Stimulated activated CD8-positive, alpha-beta memory T cell treated with anti-CD3 and anti-CD28 coated beads, Interleukin-4, amount 100 ng/mL, for 24 hours (primary cell): ENCODE results near the gene PRR3.

ENCODE experiments used
- DNase-seq: peaks from one replicate; pipeline ENCODE4 v3.0.0-alpha.2; 2020; ENCODE audit warnings: low read depth

PRR3 gene

GRCh38 chr6:30571762-30572082 is 14.6 kb downstream of the PRR3 start:
- no peak for DNase-seq

- no peak for DNase-seq
Observed at GRCh38 chr6:30572148-30572547, 15.1 kb downstream of the PRR3 start.

GRCh38 chr6:30573113-30573512 is 16.0 kb downstream of the PRR3 start:
- no peak for DNase-seq

DNA sequence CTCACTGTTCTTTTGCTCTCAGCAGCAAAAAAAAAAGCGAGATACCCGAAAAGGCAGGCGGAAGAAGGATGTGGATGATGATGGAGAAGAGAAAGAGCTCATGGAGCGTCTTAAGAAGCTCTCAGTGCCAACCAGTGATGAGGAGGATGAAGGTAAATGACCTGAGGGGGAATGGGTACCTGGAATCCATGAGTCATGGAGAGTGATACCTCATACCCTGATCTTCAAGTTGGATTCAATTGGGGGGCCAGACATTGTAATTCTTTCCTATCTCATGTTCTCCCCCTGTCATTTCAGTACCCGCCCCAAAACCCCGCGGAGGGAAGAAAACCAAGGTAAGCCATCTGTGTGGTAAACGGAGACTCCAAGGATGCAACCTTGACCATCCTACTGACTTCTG is 21.0 kb downstream of the PRR3 start:
- no peak for DNase-seq

DNA sequence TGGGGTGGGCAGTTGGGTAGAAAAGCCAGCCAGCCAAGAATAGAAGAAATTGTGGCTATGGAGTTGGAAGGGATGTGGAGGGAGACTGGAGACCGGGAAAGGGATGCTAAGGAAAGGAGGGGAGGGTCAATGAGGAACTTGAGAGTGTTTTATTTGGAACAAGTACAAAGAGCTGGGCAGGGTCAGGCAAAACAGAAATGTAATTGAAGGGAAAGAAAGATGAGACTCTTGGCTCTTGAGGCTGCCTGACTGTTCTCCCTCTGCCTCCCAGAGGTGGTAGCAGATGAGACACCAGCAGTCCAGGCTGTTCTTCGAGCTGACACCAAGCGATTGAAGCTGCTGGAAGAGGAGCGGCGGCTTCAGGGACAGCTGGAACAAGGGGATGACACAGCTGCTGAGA is 26.8 kb downstream of the PRR3 start:
- no peak for DNase-seq

DNA sequence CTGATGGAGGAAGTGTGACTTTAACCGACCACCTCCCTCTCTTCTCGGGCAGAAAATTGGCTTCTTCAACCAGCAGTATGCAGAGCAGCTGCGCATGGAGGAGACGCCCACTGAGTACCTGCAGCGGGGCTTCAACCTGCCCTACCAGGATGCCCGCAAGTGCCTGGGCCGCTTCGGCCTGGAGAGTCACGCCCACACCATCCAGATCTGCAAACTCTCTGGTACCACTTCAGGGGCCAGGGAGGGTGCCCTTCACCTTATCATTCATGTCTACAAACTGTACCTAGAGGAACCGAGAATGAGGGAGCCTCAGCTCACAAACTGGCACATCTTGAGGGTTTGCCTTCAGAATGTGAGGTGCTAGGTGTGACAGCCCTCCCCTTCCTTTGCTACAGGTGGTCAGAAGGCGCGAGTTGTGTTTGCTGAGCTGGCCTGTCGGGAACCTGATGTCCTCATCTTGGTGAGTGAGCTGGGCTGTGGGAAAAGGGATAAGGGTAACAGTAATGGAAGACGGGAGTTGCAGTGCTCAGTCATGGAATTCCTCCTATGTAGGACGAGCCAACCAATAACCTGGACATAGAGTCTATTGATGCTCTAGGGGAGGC is 32.8 kb downstream of the PRR3 start:
- DNase-seq = no peak

DNA sequence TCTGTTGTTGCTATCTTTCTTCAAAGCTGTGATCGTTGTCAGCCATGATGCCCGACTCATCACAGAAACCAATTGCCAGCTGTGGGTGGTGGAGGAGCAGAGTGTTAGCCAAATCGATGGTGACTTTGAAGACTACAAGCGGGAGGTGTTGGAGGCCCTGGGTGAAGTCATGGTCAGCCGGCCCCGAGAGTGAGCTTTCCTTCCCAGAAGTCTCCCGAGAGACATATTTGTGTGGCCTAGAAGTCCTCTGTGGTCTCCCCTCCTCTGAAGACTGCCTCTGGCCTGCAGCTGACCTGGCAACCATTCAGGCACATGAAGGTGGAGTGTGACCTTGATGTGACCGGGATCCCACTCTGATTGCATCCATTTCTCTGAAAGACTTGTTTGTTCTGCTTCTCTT is 33.4 kb downstream of the PRR3 start:
- DNase-seq = no peak

- no peak for DNase-seq
Observed at GRCh38 chr6:30591008-30591407, 33.9 kb downstream of the PRR3 start.

- DNase-seq = no peak
Observed at GRCh38 chr6:30592287-30592686, 35.2 kb downstream of the PRR3 start.

GRCh38 chr6:30597315-30598144 is 40.4 kb downstream of the PRR3 start:
- peak; percentile 60 for DNase-seq

GRCh38 chr6:30598912-30599624 is 42.0 kb downstream of the PRR3 start:
- DNase-seq = no peak

- DNase-seq = no peak
Observed at GRCh38 chr6:30599625-30600324, 42.7 kb downstream of the PRR3 start.

DNA sequence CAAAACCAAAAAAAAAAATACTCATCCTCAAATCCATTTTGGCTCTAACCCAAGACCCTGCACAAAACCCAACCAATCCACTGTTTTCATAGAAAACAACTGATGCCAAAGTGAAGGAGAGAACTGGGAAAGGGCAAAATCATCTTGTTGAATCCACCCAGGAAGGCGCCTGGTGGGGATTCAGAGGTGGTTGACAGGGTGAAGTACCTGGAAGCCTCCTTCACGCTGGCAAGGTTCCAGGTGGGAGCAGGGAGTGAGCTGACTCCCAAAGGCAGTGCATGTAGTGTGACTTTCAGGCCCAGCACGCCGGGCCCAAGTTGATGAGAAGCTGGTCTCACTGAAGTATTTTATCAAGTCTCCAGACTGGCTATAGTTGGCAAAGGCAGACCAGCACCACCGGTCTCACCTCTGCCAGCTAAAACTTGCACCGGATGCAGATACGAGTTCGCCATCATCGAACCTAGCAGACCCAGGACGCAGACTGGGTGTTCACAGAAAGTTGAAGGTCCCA is 43.4 kb downstream of the PRR3 start:
- no peak for DNase-seq

GRCh38 chr6:30601436-30601814 is 44.3 kb downstream of the PRR3 start:
- no peak for DNase-seq

GRCh38 chr6:30601815-30602641 is 44.9 kb downstream of the PRR3 start:
- no peak for DNase-seq

GRCh38 chr6:30603961-30604360 is 46.9 kb downstream of the PRR3 start:
- DNase-seq = no peak

DNA sequence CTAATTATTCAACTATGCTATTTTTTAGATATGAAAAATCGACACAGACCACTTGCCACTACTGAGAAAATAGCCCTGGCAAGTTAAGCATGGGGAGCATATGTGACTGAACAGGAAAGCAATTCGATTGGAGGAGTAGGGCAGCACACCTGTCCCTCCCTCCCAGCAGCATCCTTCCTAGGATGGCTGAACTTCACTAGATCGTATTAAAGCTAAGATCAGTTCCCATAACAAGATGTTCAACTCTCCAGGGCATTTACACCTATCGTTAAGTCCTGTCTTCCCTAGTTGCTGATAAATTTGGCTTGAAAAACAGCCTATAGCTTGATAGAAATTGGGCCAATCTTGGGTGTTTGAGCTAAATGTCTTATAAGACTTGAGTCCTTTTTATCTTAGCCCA is 53.0 kb downstream of the PRR3 start:
- no peak for DNase-seq

DNA sequence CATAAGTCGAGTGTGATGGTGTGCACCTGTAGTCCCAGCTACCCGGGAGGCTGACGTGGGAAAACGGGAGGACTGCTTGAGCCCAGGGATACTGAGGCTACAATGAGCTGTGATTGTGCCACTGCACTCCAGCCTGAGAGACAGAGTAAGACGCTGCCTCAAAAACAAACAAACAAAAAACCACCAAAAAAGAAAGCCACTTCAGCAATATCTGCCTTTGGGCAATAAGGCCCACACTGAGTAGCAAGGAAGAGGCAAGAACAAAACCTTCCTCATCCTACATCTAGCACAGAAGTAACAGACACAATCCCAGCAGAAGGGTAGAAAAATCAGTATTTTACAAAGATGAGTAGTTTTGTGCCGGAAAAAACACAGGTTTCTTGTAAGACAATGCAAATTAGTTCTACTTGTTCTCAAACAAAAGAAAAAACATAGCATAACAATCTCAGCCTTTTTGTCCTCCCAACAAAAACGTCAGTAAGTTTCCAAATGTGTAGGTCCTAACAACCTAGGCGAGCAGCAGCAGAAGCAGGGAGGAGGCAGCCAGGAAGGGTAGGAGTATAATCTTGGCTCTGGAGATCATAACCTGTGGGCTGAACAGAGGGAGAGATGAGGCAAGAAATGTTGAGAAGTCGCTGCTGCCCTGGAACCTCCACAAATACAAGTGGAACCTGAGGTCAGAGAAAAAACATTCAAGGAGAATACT is 54.2 kb downstream of the PRR3 start:
- no peak for DNase-seq

DNA sequence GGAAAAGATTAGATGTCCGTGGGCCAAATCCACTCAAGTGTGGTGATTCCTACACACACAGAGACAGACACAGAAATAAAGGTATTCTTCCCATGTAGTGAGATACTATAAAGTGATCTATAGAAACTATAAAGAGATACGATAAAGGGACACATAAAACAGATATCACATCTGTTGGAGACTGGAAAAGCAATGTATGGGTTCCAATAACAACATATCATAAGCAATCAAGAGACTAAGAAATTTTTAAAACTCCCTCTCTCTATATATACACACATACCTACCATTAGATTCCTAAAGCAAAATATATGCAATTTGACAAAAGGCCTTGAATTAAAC is 54.7 kb downstream of the PRR3 start:
- DNase-seq = no peak

- DNase-seq = no peak
Observed at GRCh38 chr6:30612213-30612612, 55.1 kb downstream of the PRR3 start.

DNA sequence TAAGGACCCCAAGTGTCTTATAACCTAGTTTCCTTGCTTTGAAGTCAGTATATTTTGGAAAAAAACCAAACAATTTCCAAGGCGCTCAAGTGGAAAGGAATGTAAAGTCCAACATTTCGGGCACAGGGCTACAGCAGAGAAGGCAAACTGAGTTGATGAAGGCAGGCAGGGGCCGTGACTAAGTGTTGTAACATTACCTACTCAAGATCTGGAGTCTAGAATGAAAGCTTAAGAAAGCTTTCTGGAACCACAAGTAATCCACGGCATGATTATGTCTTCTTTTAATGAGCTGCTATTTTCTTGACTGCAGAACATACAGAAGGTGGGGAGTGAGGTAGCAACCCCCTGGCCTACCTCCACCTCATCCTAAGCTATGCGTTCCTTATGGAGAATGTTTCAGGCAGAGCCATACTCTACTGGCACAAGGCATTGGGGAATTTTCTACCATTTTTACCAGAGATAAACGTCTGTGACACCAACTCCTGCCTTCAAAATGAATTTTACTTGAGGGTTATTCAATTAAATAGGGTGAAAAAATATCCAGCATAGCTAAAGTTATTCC is 55.7 kb downstream of the PRR3 start:
- DNase-seq = no peak
